GM10847 (cell line): ENCODE data around the gene PCED1B.

Experiments
- POLR2A ChIP-seq: IDR thresholded peaks from 2 replicates; pipeline ENCODE4 v1.6.1; 2011; ENCODE audit not compliant: insufficient read length; ENCODE audit errors: extremely low read depth

PCED1B gene

DNA sequence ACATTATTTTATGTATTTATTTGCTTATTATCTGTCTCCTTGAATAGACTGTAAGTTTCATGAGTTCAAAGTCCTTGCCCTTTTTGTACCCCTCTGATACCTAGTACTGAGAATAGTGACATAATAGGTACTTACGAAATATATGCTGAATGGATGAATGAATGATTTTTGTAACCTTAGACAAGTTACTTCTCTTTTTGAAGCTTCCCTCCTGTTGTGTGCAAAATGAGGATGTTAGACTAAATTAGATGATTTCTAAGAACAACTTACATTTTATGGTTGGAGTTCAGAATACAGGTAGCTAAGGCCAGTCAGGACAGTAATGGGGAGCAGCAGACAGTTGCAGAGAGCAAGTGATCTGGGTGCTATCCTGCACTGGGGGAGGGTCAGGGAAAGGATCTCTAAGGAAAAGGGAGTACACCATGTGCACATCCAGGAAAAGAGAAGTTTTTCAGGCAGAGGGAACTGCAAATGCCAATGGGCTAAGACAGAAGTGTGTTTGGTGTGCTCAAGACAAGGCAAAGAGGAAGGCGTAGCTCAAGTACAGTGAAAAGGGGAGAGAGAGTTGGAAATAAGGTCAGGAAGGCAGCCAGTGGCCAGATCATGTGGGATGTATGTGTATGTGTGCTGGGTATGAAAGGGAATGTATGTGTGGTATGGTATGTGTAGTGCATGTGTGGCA is 59.7 kb downstream of the PCED1B start:
- TF ChIP-seq POLR2A, result no peak

DNA sequence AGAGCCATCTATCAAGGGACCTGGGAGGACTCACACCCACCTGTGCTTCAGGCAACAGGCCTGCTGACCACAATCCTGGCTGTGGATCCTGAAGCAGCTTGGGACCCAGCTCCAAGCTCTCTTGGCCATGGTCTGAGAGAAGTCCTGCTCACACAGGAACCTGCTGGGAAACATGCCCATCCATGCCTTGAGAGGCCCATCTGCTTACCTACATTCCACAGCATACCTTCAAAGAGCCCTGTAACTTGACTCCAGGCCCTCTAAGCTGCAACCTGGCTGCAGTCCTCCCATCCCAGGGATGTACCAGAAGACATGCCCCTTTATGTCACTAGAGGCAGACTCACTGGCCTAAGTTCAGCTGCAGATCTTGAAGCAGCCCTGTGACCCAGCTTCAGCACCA is 62.0 kb downstream of the PCED1B start:
- TF ChIP-seq POLR2A, result no peak

DNA sequence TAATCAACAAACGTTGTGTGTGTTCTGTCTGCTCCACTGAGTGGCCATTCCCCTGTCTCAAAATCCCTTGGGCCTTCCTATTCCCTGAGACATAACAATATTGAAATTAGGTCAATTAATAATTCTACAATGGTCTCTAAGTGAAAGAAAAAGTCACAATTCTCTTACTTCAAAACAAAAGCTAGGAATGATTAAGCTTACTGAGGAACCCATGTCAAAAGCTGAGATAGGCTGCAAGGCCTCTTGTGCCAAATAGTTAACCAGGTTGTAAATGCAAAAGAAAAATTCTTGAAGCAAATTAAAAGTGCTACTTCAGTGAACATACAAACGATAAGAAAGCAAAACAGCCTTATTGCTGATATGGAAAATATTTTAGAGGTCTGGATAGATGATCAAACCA is 65.3 kb downstream of the PCED1B start:
- TF ChIP-seq POLR2A, result no peak

DNA sequence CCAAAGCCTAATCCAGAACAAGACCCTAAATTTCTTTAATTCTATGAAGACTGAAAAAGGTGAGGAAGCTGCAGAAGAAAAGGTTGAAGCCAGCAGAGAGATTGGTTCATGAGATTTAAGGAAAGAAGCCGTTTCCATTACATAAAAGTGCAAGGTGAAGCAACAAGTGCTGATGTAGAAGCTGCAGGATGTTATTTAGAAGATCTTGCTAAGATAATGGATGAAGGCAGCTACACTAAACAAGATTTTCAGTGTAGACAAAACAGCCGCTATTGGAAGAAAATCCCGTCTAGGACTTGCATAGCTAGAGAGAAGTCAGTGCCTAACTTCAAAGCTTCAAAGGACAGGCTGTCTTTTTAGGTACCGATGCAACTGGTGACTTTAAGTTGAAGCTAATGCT is 65.8 kb downstream of the PCED1B start:
- TF ChIP-seq POLR2A, result no peak

DNA sequence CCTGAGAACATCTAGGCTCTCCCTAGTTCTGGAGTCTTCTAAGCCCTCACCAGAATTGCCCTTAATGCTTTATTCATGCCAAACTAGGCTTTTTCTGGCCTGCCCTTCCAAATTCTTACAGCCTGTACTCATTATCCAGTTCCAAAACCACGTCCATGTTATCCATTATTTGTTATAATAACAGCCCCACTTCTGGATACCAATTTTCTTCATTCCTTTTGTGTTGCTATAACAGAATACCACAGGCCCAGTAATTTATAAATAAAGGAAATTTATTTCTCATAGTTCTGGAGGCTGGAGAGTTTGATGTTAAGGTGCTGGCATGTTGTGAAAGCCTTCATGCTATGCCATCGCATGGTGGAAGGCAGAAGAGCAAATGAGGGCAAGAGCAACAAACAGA is 68.3 kb downstream of the PCED1B start:
- TF ChIP-seq POLR2A, result no peak

DNA sequence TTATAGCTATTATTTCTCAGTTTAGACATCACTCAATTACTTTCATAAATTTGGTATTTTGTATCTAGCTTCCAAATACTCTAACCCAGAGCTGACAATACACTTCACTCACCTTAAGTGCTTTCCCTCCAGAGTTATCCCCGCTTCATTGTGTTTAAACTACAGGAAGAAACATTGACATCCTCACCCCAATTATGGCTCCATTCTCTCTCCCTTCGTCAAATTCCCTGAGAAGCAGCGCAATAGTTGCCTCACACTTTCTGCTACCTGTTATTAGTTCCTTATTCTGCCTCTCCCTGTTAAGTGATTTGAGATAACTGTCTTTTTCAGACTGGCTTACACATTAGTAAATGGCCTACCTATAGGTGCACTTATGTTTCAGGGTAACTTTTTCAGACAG is 69.7 kb downstream of the PCED1B start:
- TF ChIP-seq POLR2A, result no peak

GRCh38 chr12:47152095-47152494 is 72.7 kb downstream of the PCED1B start:
- TF ChIP-seq POLR2A, result no peak

DNA sequence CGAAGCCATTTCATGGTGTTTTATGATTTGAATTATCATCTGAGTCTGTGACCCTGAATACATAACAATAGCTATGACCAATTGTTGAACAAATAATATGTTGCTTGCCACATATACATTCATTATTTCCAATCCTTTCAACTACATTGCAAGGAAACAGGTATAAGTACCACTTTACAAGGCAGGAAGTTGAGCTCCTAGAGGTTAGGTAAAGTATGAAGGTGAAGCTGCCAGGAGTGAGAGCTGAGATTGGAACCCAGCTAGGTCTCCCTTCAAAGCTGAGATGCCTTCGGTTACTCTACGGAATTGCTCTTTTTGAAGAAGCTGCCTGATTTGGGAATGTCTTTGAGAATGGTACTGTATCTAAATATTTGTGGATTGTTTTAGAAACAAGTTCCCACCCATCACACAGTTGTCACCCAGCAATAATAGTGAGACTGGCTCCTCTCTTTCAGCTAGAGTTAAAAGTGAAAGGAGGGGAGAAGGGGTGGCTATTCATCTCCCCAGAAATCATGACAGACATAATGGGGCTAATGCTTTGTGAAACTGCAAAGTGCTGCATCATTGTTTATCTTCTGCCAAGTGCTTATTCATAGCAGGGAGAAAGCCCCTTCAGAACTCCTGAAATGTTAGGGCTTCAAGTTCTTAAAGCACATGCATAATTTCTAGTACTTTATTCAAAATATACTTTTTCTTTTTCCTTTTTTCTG is 76.2 kb downstream of the PCED1B start:
- TF ChIP-seq POLR2A, result no peak

- no peak for TF ChIP-seq POLR2A
Observed at GRCh38 chr12:47156167-47156736, 76.8 kb downstream of the PCED1B start.

- TF ChIP-seq POLR2A, result no peak
Observed at GRCh38 chr12:47158792-47159191, 79.4 kb downstream of the PCED1B start.

GRCh38 chr12:47159348-47159747 is 79.9 kb downstream of the PCED1B start:
- TF ChIP-seq POLR2A, result no peak

GRCh38 chr12:47160316-47161244 is 81.2 kb downstream of the PCED1B start:
- TF ChIP-seq POLR2A, result no peak

- no peak for TF ChIP-seq POLR2A
Observed at GRCh38 chr12:47164116-47164515, 84.7 kb downstream of the PCED1B start.

DNA sequence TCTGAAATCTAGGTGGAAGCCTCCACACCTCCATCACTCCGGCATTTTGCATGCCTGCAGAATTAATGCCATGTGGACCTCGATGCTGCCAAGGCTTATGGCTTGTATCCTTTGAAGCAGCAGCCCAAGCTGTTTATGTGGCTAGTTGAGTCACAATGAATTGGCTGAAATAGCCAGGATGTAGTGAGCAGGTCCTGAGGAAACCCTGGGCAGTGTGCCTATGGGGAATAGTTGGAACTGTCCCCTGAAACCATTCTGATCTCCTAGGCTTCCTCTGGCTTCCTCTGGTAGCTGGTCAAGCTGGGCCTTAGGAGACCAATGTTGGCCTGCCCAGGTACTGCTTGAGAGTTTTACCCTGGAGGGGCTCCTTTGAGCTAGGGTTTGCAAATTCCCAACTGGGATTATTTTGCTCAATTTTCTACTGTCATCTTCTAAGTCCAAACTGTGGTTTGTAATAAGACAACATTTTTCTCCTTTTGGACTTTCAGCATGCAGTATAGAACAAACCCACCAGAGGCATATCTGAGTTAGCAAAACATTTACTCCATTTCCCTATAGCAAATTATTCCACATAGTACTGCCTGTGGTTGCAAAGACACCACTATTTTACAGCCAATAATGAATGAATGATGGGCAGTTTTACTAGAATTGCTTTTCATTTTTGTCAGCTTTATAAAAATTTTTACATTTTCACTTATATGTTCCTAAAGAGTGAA is 85.5 kb downstream of the PCED1B start:
- TF ChIP-seq POLR2A, result no peak

GRCh38 chr12:47165934-47166333 is 86.5 kb downstream of the PCED1B start:
- TF ChIP-seq POLR2A, result no peak
